Glutamatergic neuron (in vitro differentiated cells): ENCODE data around the gene SNRPB. TPM values are rescaled to one million over a fixed set of nuclear protein-coding genes. Genes with fewer than 3 reads are reported as not detected.

Experiments
- DNase-seq: peaks from one replicate; pipeline ENCODE4 v3.0.0; 2022
- H3K27ac Mint-ChIP-seq: one replicate; pipeline ENCODE4 v1.8.0; 2020; ENCODE audit warnings: mild to moderate bottlenecking, mixed read lengths, inconsistent platforms; ENCODE audit not compliant: unreplicated experiment
- H3K27me3 Mint-ChIP-seq: one replicate; pipeline ENCODE4 v1.8.0; 2020; ENCODE audit warnings: mild to moderate bottlenecking, moderate library complexity, mixed read lengths, inconsistent platforms; ENCODE audit not compliant: unreplicated experiment
- H3K36me3 Mint-ChIP-seq: one replicate; pipeline ENCODE4 v1.8.0; 2020; ENCODE audit warnings: mild to moderate bottlenecking, mixed read lengths, inconsistent platforms; ENCODE audit not compliant: unreplicated experiment
- H3K4me1 Mint-ChIP-seq: one replicate; pipeline ENCODE4 v1.8.0; 2020; ENCODE audit warnings: mild to moderate bottlenecking, low read depth, mixed read lengths, inconsistent platforms; ENCODE audit not compliant: unreplicated experiment
- H3K4me3 Mint-ChIP-seq: one replicate; pipeline ENCODE4 v1.8.0; 2020; ENCODE audit warnings: mild to moderate bottlenecking, mixed read lengths, inconsistent platforms; ENCODE audit not compliant: unreplicated experiment
- H3K9me3 Mint-ChIP-seq: one replicate; pipeline ENCODE4 v1.8.0; 2020; ENCODE audit warnings: mild to moderate bottlenecking, moderate library complexity, mixed read lengths, inconsistent platforms; ENCODE audit not compliant: unreplicated experiment
- total RNA-seq: library from RNA; stranded (reverse); fragmentation: NEBNext Ultra II Directional; extraction: Animal tissue kit (Norgen Biotek cat#: 25700); gene quantifications from one replicate; pipeline ENCODE4 v1.2.1, GENCODE V29; 2021; ENCODE audit not compliant: unreplicated experiment
- TF ChIP-seq, protein P1 (sequence below): fragments of 200-600 bp; sonication (generic); IDR thresholded peaks from one replicate; pipeline ENCODE4 v1.5.0; 2021; ENCODE audit not compliant: partially characterized antibody, unreplicated experiment

The SNRPB gene
- total RNA-seq, 1 donor from 2014 or later = 114 TPM

DNA sequence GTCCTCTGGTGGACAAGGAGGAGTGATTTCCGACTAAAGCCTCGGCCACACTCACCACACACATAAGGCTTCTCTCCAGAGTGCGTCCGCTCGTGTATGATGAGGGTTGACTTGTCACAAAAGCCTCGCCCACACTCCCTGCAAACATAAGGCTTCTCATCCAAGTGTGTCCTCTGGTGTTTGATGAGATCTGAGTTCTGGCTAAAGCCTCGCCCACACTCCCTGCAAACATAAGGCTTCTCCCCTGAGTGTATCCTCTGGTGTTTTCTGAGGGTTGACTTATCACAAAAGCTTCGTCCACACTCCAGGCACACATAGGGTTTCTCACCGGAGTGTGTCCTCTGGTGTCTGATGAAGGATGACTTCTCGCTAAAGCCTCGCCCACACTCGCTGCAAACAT is 12.9 kb upstream of the SNRPB start:
- no peak overlapping the region for H3K27ac Mint-ChIP-seq
- TF ChIP-seq, protein P1, sequence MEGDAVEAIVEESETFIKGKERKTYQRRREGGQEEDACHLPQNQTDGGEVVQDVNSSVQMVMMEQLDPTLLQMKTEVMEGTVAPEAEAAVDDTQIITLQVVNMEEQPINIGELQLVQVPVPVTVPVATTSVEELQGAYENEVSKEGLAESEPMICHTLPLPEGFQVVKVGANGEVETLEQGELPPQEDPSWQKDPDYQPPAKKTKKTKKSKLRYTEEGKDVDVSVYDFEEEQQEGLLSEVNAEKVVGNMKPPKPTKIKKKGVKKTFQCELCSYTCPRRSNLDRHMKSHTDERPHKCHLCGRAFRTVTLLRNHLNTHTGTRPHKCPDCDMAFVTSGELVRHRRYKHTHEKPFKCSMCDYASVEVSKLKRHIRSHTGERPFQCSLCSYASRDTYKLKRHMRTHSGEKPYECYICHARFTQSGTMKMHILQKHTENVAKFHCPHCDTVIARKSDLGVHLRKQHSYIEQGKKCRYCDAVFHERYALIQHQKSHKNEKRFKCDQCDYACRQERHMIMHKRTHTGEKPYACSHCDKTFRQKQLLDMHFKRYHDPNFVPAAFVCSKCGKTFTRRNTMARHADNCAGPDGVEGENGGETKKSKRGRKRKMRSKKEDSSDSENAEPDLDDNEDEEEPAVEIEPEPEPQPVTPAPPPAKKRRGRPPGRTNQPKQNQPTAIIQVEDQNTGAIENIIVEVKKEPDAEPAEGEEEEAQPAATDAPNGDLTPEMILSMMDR = no peak
- peaks cover 16% of the 10 kb centered on the region for H3K36me3 Mint-ChIP-seq
- peaks cover 5% of the 10 kb centered on the region for H3K9me3 Mint-ChIP-seq
- H3K4me3 Mint-ChIP-seq = no peak overlapping the region
- DNase-seq = no peak
- peaks cover 6% of the 10 kb centered on the region for H3K4me1 Mint-ChIP-seq
- H3K27me3 Mint-ChIP-seq = peaks cover 3% of the 10 kb centered on the region

DNA sequence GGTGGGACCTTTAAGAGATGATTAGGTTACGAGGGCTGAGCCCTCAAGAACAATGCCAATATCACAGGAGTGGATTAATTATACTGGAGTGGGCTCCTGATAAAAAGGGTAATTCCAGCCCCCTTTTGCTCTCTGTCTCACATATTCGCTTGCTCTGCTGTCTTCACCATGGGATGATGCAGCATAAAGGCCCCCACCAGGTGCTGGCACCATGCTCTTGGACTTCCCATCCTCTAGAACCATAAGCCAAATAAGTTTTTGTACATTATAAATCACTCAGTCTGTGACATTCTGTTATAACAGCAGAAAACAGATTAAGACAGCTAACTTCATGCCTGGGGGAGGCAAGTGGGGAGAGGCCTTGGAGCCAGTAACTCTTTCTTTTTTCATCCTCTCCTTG is 9.8 kb upstream of the SNRPB start:
- Mint-ChIP-seq H3K27ac (no peak overlapping the region), H3K4me1 (peaks cover under 1% of the 10 kb centered on the region), H3K27me3 (no peaks in the 10 kb centered on the region), H3K4me3 (no peak overlapping the region), H3K36me3 (peaks cover 20% of the 10 kb centered on the region), H3K9me3 (no peaks in the 10 kb centered on the region)
- TF ChIP-seq, protein P1 = no peak
- no peak for DNase-seq

DNA sequence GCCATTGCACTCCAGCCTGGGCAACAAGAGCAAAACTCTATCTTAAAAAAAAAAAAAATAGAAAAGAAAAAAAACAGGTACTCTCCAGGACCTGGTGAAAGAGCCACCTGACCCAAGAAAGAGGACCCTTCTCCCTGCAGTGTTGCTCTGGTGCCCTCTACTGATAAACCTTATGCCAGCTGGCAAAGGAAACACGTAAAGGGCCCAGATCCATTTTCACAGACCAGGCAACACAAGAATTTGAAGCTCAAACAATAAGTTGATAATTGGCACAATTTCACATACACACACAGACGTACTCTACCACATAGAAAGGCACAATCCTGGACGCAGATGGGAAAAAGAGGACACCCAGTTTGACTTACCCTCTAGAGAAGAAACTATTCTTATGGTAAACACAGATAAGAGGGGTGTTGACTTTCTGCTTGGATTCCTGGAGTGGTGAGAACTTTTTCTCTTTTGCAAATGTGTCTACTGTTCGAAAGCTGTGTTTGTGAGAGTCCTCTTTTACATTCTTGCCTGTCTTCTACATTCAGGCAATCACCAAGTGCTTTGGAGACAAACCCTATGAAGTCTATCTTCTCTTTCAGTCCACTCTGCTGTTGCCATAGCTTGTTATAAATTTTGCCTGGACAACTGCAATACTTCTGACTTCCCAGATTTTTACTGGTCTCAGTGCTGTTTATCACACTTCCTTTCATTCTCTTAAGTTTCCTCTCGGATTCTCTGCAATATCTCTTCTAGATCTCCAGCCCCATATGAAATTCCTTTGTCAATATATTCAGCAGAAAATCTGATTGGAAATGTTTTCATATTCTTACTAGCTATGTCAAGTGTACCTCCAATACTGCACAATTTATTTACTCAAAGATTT is 6.4 kb upstream of the SNRPB start:
- TF ChIP-seq, protein P1 = no peak
- peaks cover 4% of the 10 kb centered on the region for H3K36me3 Mint-ChIP-seq
- no peaks in the 10 kb centered on the region for H3K27me3 Mint-ChIP-seq
- no peaks in the 10 kb centered on the region for H3K4me1 Mint-ChIP-seq
- peaks cover 2% of the 10 kb centered on the region for H3K9me3 Mint-ChIP-seq
- H3K4me3 Mint-ChIP-seq = no peak overlapping the region
- DNase-seq = no peak
- no peak overlapping the region for H3K27ac Mint-ChIP-seq

DNA sequence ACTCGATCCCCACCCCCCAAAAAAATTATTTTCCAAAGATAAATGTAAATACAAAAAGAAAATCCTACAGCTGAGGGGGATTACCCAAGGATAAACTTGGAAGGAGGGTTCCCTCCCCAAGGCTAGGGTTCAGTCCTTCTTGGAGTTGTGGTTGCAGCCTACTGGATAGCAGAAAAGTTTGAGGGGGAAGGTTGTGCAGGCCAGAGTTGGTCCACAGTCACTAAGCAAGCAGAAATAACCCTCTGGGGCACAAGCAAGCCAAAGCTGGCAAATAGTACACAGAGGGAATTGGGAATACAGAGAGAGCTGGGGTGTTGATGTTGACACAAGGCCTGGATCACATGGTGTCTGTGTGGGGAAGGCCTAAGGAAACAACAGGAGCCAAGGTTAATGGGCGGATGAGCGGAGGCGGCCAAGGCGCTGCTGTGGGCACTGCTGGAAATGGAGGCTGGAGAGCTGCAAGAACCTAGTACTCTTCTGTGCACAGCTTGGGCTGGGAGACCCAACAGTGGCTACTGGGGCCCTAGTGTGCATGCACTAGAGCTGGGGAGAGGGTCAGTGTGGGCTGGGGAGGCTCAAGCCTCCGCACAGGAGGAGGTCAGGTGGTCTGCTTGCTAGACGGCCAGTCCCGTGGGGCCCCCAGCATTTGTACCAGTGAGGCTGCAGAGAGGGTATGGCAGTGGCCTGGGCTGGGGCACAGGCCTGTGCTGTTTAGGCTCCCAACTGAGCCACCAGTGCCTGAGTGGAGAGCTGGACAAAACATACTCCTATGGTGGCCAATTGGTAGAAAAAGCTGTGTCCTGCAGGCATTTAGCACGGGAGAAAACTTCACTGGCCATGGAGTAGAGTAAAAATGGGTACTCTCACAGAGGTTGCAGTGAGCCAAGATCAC is 5.5 kb upstream of the SNRPB start:
- Mint-ChIP-seq H3K27ac (no peak overlapping the region), H3K4me1 (peaks cover 2% of the 10 kb centered on the region), H3K4me3 (no peak overlapping the region), H3K9me3 (peaks cover 8% of the 10 kb centered on the region), H3K27me3 (peaks cover 1% of the 10 kb centered on the region), H3K36me3 (peaks cover 4% of the 10 kb centered on the region)
- TF ChIP-seq, protein P1 = no peak
- no peak for DNase-seq
